KOPT-K1 (cell line): Measurements from ENCODE around the gene GPR55.

ENCODE experiments used
- H3K27ac ChIP-seq: fragments of 200-600 bp; sonication (generic); 2 replicates; pipeline ENCODE4 v1.5.1; 2016; ENCODE audit warnings: antibody characterized with exemption, mild to moderate bottlenecking, low read depth, low read length; ENCODE audit not compliant: poor library complexity, severe bottlenecking
- H3K36me3 ChIP-seq: fragments of 200-600 bp; sonication (generic); 2 replicates; pipeline ENCODE4 v1.5.1; 2017; ENCODE audit warnings: antibody characterized with exemption, mild to moderate bottlenecking, low read length, moderate library complexity; ENCODE audit not compliant: insufficient read depth
- H3K9me3 ChIP-seq: fragments of 200-600 bp; sonication (generic); 2 replicates; pipeline ENCODE4 v1.5.1; 2017; ENCODE audit warnings: antibody characterized with exemption, low read length, mild to moderate bottlenecking; ENCODE audit not compliant: insufficient read depth, poor library complexity, severe bottlenecking

GPR55 gene

GRCh38 chr2:230870544-230871360 is 54.3 kb downstream of the GPR55 start:
- Histone ChIP-seq H3K36me3 (peaks cover 18% of the 10 kb centered on the region; the same call in 1 of the 2 replicates), H3K9me3 (no peaks in the 10 kb centered on the region), H3K27ac (peak overlapping the region; percentile 47)

- peak overlapping the region; percentile 47 for H3K27ac ChIP-seq
- no peaks in the 10 kb centered on the region for H3K9me3 ChIP-seq
- peaks cover 13% of the 10 kb centered on the region; the same call in 1 of the 2 replicates for H3K36me3 ChIP-seq
Observed at GRCh38 chr2:230869914-230870543, 55.0 kb downstream of the GPR55 start.

- peak overlapping the region; percentile 47 for H3K27ac ChIP-seq
- peaks cover 8% of the 10 kb centered on the region; the same call in 1 of the 2 replicates for H3K36me3 ChIP-seq
- no peaks in the 10 kb centered on the region for H3K9me3 ChIP-seq
Observed at GRCh38 chr2:230868947-230869913, 55.8 kb downstream of the GPR55 start.

- Histone ChIP-seq H3K36me3 (peaks cover 4% of the 10 kb centered on the region; the same call in 1 of the 2 replicates), H3K9me3 (no peaks in the 10 kb centered on the region), H3K27ac (no peak overlapping the region)
Observed at GRCh38 chr2:230868161-230868946, 56.7 kb downstream of the GPR55 start.

- H3K36me3 ChIP-seq = no peaks in the 10 kb centered on the region
- H3K9me3 ChIP-seq = no peaks in the 10 kb centered on the region
- peak overlapping the region; percentile 56 for H3K27ac ChIP-seq
Observed at GRCh38 chr2:230866756-230867523, 58.1 kb downstream of the GPR55 start.

GRCh38 chr2:230865766-230866755 is 59.0 kb downstream of the GPR55 start:
- Histone ChIP-seq H3K9me3 (no peaks in the 10 kb centered on the region), H3K36me3 (no peaks in the 10 kb centered on the region), H3K27ac (peak overlapping the region; percentile 56)

GRCh38 chr2:230865307-230865765 is 59.7 kb downstream of the GPR55 start:
- Histone ChIP-seq H3K9me3 (no peaks in the 10 kb centered on the region), H3K27ac (peak overlapping the region; percentile 56), H3K36me3 (no peaks in the 10 kb centered on the region)

GRCh38 chr2:230864605-230865306 is 60.3 kb downstream of the GPR55 start, which contains the start of gene ITM2C:
Gene ITM2C, plus strand, starts transcription at chr2:230864942. Its CDS starts 84 bp downstream, at chr2:230865026.
- Histone ChIP-seq H3K36me3 (no peaks in the 10 kb centered on the region), H3K27ac (peak within 1 kb of the TSS; percentile 56), H3K9me3 (no peaks in the 10 kb centered on the region)

GRCh38 chr2:230864122-230864604 is 60.9 kb downstream of the GPR55 start:
- Histone ChIP-seq H3K9me3 (no peaks in the 10 kb centered on the region), H3K27ac (peak overlapping the region; percentile 56), H3K36me3 (no peaks in the 10 kb centered on the region)

- Histone ChIP-seq H3K9me3 (no peaks in the 10 kb centered on the region), H3K27ac (no peak overlapping the region), H3K36me3 (no peaks in the 10 kb centered on the region)
Observed at GRCh38 chr2:230863442-230864121, 61.5 kb downstream of the GPR55 start.

- Histone ChIP-seq H3K27ac (no peak overlapping the region), H3K36me3 (no peaks in the 10 kb centered on the region), H3K9me3 (no peaks in the 10 kb centered on the region)
Observed at GRCh38 chr2:230863031-230863430, 62.0 kb downstream of the GPR55 start.
